KG1 (cell line): ENCODE data around the gene ALOXE3.
"Not testable (repeated sequence)": the region's sequence is repeated elsewhere in the genome, so short reads cannot be mapped to it uniquely, and the experiment has no call there.

ENCODE experiments used
- DNase-seq: peaks from one replicate; lab custom pipeline; 2025; lab: John Stamatoyannopoulos, UW

ALOXE3 gene

GRCh38 chr17:8122422-8122923 is 4.2 kb upstream of the ALOXE3 start:
- DNase-seq = no peak

- DNase-seq = peak; percentile 23
These were observed 3.5 kb upstream of the ALOXE3 start for GRCh38 chr17:8121681-8122421.

GRCh38 chr17:8121407-8121680 is 3.0 kb upstream of the ALOXE3 start:
- no peak for DNase-seq

GRCh38 chr17:8120520-8121406 is 2.4 kb upstream of the ALOXE3 start:
- DNase-seq = no peak

- DNase-seq = peak; percentile 65
These were observed 1.5 kb upstream of the ALOXE3 start for GRCh38 chr17:8119581-8120519.

GRCh38 chr17:8118769-8119580 is 661 bp upstream of the ALOXE3 start:
- DNase-seq = peak; percentile 50

- DNase-seq = no peak
These were observed 841 bp downstream of the ALOXE3 start for GRCh38 chr17:8117367-8117979.

GRCh38 chr17:8116776-8117175 is 1.5 kb downstream of the ALOXE3 start:
- no peak for DNase-seq

GRCh38 chr17:8110907-8111306 is 7.4 kb downstream of the ALOXE3 start:
- no peak for DNase-seq

GRCh38 chr17:8110456-8110804 is 7.9 kb downstream of the ALOXE3 start:
- no peak for DNase-seq

- no peak for DNase-seq
These were observed 8.5 kb downstream of the ALOXE3 start for GRCh38 chr17:8109661-8110455.

- no peak for DNase-seq
These were observed 9.2 kb downstream of the ALOXE3 start for GRCh38 chr17:8108972-8109660.

GRCh38 chr17:8106980-8107379 is 11.3 kb downstream of the ALOXE3 start:
- DNase-seq = not testable (repeated sequence)

- no peak for DNase-seq
These were observed 12.3 kb downstream of the ALOXE3 start for GRCh38 chr17:8105957-8106398.

GRCh38 chr17:8104911-8105310 is 13.4 kb downstream of the ALOXE3 start:
- DNase-seq = no peak

GRCh38 chr17:8103549-8103948 is 14.8 kb downstream of the ALOXE3 start:
- DNase-seq = no peak

GRCh38 chr17:8101721-8102120 is 16.6 kb downstream of the ALOXE3 start:
- DNase-seq = no peak

- DNase-seq = no peak
These were observed 17.6 kb downstream of the ALOXE3 start for GRCh38 chr17:8100763-8101162.

GRCh38 chr17:8100111-8100510 is 18.2 kb downstream of the ALOXE3 start:
- no peak for DNase-seq
